K562 (cell line): Measurements from ENCODE around the gene SFTPB. TPM values are rescaled to one million over a fixed set of nuclear protein-coding genes. Genes with fewer than 3 reads are reported as not detected.

Experiments
- E2F3 ChIP-seq: fragments of 250-450 bp; sonication (Bioruptor Pico); IDR thresholded peaks from 2 replicates; pipeline ENCODE4 v1.4.0; 2020; ENCODE audit warnings: mild to moderate bottlenecking
- EHMT2 ChIP-seq: fragments of 450-650 bp; IDR thresholded peaks from 2 replicates; pipeline ENCODE4 v1.6.1; 2018; ENCODE audit warnings: antibody characterized with exemption
- FOXK1 ChIP-seq: sonication (generic); formaldehyde crosslinking; IDR thresholded peaks from 2 replicates; pipeline ENCODE4 v1.8.0; 2022; ENCODE audit warnings: missing genetic modification reagents, mild to moderate bottlenecking, borderline replicate concordance
- HMGN3 ChIP-seq: IDR thresholded peaks from 2 replicates; pipeline ENCODE4 v1.6.1; 2011; ENCODE audit warnings: borderline replicate concordance, low read depth, mild to moderate bottlenecking, mixed read lengths, low read length; ENCODE audit not compliant: insufficient read length; ENCODE audit errors: extremely low read depth
- NFRKB ChIP-seq: fragments of 450-650 bp; IDR thresholded peaks from 2 replicates; pipeline ENCODE4 v1.6.1; 2016; ENCODE audit warnings: low read depth
- PCBP1 ChIP-seq: fragments of 200-400 bp; formaldehyde crosslinking; IDR thresholded peaks from 2 replicates; pipeline ENCODE4 v1.6.1; 2018; ENCODE audit warnings: mild to moderate bottlenecking, low read depth, low read length; ENCODE audit not compliant: poor library complexity, severe bottlenecking
- SRSF9 ChIP-seq: fragments of 200-400 bp; formaldehyde crosslinking; IDR thresholded peaks from 2 replicates; pipeline ENCODE4 v1.6.1; 2017; ENCODE audit warnings: low read depth, low read length, borderline replicate concordance
- TGIF2 ChIP-seq: sonication (generic); formaldehyde crosslinking; IDR thresholded peaks from 2 replicates; pipeline ENCODE4 v1.8.1; 2022; ENCODE audit warnings: mild to moderate bottlenecking, missing genetic modification reagents, moderate library complexity
- UBTF ChIP-seq, 2 experiments: IDR thresholded peaks; 2 replicates each; pipeline ENCODE4 v1.6.1; 2012; ENCODE audit warnings: improper control_type of control experiment in 2 of 2, low read depth in 2 of 2, low read length in 2 of 2, borderline replicate concordance in 1 of 2
- ZNF408 ChIP-seq: fragments of 250-450 bp; sonication (Bioruptor Pico); IDR thresholded peaks from 2 replicates; pipeline ENCODE4 v1.4.0; 2020; ENCODE audit warnings: low read depth, mild to moderate bottlenecking, moderate library complexity
- ZNF699 ChIP-seq: fragments of 250-450 bp; sonication (Bioruptor Pico); IDR thresholded peaks from 2 replicates; pipeline ENCODE4 v1.8.0; 2021; ENCODE audit warnings: mild to moderate bottlenecking, moderate library complexity; ENCODE audit not compliant: insufficient replicate concordance
- ZNF780A ChIP-seq: fragments of 250-450 bp; sonication (Bioruptor Pico); IDR thresholded peaks from 2 replicates; pipeline ENCODE4 v1.5.0; 2021; ENCODE audit warnings: mild to moderate bottlenecking
- polyA plus RNA-seq, 8 experiments: library from polyadenylated mRNA; depleted of rRNA in 4 of 8; stranded (reverse) in 5 of 8; unstranded in 3 of 8; fragments of >200 nt; fragmentation: Nextera tagmentation in 2 of 8; fragmentation: Illumina TruSeq in 1 of 8; extraction: Ambion mirVana in 2 of 8; extraction: Trizol in 1 of 8; gene quantifications; 2 replicates each; pipeline versions ENCODE4 v1.2.1 to v1.2.3, GENCODE V29; 2011 to 2014; ENCODE audit warnings: inconsistent platforms in 1 of 8, missing spikeins in 1 of 8
- total RNA-seq, 7 experiments: library from RNA; depleted of rRNA in 6 of 7; stranded (reverse); fragments of >200 nt in 6 of 7; fragmentation: Illumina TruSeq in 2 of 7; extraction: Trizol in 2 of 7; gene quantifications; 2 replicates each; pipeline versions ENCODE4 v1.2.1 to v1.2.3, GENCODE V29; 2011 to 2021; ENCODE audit warnings: low replicate concordance in 1 of 7
- TF ChIP-seq, protein P1 (sequence below): fragments of 200-600 bp; sonication (generic); IDR thresholded peaks from one replicate; pipeline ENCODE4 v1.6.1; 2012; ENCODE audit warnings: mild to moderate bottlenecking, low read depth, low read length, inconsistent platforms

Gene SFTPB
- total and polyA plus RNA-seq, 9 of the 15 experiments (the other 6 are each of a cell fraction or from before 2014, with no cell fraction given), result 0.03 to 7.0 TPM; not detected in 7

GRCh38 chr2:85611705-85612587 is 56.1 kb downstream of the SFTPB start, which contains the start of gene C2orf68 (continued):
- TF ChIP-seq, protein P1, sequence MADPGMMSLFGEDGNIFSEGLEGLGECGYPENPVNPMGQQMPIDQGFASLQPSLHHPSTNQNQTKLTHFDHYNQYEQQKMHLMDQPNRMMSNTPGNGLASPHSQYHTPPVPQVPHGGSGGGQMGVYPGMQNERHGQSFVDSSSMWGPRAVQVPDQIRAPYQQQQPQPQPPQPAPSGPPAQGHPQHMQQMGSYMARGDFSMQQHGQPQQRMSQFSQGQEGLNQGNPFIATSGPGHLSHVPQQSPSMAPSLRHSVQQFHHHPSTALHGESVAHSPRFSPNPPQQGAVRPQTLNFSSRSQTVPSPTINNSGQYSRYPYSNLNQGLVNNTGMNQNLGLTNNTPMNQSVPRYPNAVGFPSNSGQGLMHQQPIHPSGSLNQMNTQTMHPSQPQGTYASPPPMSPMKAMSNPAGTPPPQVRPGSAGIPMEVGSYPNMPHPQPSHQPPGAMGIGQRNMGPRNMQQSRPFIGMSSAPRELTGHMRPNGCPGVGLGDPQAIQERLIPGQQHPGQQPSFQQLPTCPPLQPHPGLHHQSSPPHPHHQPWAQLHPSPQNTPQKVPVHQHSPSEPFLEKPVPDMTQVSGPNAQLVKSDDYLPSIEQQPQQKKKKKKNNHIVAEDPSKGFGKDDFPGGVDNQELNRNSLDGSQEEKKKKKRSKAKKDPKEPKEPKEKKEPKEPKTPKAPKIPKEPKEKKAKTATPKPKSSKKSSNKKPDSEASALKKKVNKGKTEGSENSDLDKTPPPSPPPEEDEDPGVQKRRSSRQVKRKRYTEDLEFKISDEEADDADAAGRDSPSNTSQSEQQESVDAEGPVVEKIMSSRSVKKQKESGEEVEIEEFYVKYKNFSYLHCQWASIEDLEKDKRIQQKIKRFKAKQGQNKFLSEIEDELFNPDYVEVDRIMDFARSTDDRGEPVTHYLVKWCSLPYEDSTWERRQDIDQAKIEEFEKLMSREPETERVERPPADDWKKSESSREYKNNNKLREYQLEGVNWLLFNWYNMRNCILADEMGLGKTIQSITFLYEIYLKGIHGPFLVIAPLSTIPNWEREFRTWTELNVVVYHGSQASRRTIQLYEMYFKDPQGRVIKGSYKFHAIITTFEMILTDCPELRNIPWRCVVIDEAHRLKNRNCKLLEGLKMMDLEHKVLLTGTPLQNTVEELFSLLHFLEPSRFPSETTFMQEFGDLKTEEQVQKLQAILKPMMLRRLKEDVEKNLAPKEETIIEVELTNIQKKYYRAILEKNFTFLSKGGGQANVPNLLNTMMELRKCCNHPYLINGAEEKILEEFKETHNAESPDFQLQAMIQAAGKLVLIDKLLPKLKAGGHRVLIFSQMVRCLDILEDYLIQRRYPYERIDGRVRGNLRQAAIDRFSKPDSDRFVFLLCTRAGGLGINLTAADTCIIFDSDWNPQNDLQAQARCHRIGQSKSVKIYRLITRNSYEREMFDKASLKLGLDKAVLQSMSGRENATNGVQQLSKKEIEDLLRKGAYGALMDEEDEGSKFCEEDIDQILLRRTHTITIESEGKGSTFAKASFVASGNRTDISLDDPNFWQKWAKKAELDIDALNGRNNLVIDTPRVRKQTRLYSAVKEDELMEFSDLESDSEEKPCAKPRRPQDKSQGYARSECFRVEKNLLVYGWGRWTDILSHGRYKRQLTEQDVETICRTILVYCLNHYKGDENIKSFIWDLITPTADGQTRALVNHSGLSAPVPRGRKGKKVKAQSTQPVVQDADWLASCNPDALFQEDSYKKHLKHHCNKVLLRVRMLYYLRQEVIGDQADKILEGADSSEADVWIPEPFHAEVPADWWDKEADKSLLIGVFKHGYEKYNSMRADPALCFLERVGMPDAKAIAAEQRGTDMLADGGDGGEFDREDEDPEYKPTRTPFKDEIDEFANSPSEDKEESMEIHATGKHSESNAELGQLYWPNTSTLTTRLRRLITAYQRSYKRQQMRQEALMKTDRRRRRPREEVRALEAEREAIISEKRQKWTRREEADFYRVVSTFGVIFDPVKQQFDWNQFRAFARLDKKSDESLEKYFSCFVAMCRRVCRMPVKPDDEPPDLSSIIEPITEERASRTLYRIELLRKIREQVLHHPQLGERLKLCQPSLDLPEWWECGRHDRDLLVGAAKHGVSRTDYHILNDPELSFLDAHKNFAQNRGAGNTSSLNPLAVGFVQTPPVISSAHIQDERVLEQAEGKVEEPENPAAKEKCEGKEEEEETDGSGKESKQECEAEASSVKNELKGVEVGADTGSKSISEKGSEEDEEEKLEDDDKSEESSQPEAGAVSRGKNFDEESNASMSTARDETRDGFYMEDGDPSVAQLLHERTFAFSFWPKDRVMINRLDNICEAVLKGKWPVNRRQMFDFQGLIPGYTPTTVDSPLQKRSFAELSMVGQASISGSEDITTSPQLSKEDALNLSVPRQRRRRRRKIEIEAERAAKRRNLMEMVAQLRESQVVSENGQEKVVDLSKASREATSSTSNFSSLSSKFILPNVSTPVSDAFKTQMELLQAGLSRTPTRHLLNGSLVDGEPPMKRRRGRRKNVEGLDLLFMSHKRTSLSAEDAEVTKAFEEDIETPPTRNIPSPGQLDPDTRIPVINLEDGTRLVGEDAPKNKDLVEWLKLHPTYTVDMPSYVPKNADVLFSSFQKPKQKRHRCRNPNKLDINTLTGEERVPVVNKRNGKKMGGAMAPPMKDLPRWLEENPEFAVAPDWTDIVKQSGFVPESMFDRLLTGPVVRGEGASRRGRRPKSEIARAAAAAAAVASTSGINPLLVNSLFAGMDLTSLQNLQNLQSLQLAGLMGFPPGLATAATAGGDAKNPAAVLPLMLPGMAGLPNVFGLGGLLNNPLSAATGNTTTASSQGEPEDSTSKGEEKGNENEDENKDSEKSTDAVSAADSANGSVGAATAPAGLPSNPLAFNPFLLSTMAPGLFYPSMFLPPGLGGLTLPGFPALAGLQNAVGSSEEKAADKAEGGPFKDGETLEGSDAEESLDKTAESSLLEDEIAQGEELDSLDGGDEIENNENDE, result no peak
- no peak for TF ChIP-seq EHMT2
- TF ChIP-seq ZNF780A (CRISPR knock-in tag), result no peak
- peak; percentile 85 for TF ChIP-seq HMGN3
- no peak for TF ChIP-seq SRSF9
- peak in 1 of 2 experiments; percentile 22; a peak in 1 of 4 replicates for TF ChIP-seq UBTF (IDR thresholded peaks at IDR 0.05; ENCODE audit: borderline replicate concordance in 1 of 2, low read depth in 2 of 2, low read length in 2 of 2)
- no peak for TF ChIP-seq PCBP1
- TF ChIP-seq ZNF699 (CRISPR knock-in tag), result no peak
- TF ChIP-seq TGIF2 (CRISPR knock-in tag), result no peak
- TF ChIP-seq E2F3, result no peak
- no peak for TF ChIP-seq FOXK1 (CRISPR knock-in tag)
- peak; percentile 84; the same call in 1 of the 2 replicates for TF ChIP-seq ZNF408 (CRISPR knock-in tag)
- TF ChIP-seq NFRKB, result peak; percentile 81
